ENCODE results near the gene PLCB1. TPM values are rescaled to one million over a fixed set of nuclear protein-coding genes. Genes with fewer than 3 reads are reported as not detected.

PLCB1 gene
- polyA plus RNA-seq, 1 donor (not counting 4 experiments of a cell fraction or from before 2014, with no cell fraction given) = 0.37 TPM

DNA sequence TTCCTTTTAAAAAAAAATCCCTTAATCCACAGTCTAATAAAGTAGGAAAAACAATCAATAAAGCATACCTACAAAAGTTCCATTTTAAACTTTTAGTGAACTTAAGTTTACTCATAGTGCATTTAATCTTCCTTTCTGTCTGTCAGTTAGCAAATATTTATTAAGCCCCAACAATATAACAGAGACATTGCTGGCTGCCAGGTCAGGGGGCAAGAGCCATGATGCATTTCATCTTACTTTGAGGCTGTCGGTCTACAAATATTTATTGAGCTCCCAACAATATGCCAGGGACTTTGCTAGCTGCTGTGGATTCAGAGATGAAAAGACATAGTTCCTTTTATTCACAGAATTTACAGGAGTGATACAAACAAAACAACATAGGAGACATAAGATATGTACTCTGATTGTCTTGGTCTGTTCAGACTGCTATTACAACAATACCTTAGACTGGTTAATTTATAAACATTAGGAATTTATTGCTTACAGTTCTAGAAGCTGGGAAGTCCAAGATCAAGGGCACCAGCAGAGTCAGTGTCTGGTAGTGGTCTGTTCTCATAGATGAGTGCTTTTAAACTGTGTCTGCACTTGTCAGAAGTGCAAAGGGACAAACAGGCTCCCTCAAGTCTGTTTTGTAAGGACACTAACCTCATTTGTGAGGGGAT lies 118.6 kb downstream of the PLCB1 start:
- dilution Hi-C loops (cut with MboI; ENCODE audit: extremely low pct_ligation_motif_present, low sequenced_read_pairs) = no loop called here
- Histone ChIP-seq H3K9ac (ENCODE audit: control insufficient read depth, extremely low read depth, insufficient read depth, low read length) (no peak overlapping the region), H3K79me2 (ENCODE audit: control insufficient read depth, insufficient read depth, low read length) (no peaks in the 10 kb centered on the region), H2AFZ (ENCODE audit: control insufficient read depth, low read length) (no peak overlapping the region), H3K9me3 (ENCODE audit: control insufficient read depth, low read depth, low read length) (no peaks in the 10 kb centered on the region), H3K9me1 (ENCODE audit: control insufficient read depth, extremely low read depth, insufficient read depth, low read length) (no peaks in the 10 kb centered on the region), H4K20me1 (ENCODE audit: control insufficient read depth, extremely low read depth, insufficient read depth, low read length) (no peaks in the 10 kb centered on the region), H3K4me2 (ENCODE audit: control insufficient read depth, extremely low read depth, insufficient read depth, low read depth, low read length) (no peak overlapping the region), H3K27me3 (ENCODE audit: control insufficient read depth, extremely low read depth, insufficient read depth, low read length) (no peaks in the 10 kb centered on the region), H3K4me3 (ENCODE audit: control insufficient read depth in 2 of 3, extremely low read depth in 1 of 3, insufficient read depth in 2 of 3, low read depth in 1 of 3, low read length in 3 of 3) (no peak overlapping the region), H3K4me1 (ENCODE audit: control insufficient read depth, extremely low read depth, insufficient read depth, low read length) (no peaks in the 10 kb centered on the region), H3K36me3 (ENCODE audit: control insufficient read depth in 2 of 2, extremely low read depth in 1 of 2, insufficient read depth in 2 of 2, low read length in 2 of 2) (no peaks in the 10 kb centered on the region), H3K27ac (ENCODE audit: control insufficient read depth, insufficient read depth, low read length) (no peak overlapping the region)
- DNase-seq (ENCODE audit: low read depth, low spot score) (no peak), FAIRE-seq (no peak)
- TF ChIP-seq, protein P1, sequence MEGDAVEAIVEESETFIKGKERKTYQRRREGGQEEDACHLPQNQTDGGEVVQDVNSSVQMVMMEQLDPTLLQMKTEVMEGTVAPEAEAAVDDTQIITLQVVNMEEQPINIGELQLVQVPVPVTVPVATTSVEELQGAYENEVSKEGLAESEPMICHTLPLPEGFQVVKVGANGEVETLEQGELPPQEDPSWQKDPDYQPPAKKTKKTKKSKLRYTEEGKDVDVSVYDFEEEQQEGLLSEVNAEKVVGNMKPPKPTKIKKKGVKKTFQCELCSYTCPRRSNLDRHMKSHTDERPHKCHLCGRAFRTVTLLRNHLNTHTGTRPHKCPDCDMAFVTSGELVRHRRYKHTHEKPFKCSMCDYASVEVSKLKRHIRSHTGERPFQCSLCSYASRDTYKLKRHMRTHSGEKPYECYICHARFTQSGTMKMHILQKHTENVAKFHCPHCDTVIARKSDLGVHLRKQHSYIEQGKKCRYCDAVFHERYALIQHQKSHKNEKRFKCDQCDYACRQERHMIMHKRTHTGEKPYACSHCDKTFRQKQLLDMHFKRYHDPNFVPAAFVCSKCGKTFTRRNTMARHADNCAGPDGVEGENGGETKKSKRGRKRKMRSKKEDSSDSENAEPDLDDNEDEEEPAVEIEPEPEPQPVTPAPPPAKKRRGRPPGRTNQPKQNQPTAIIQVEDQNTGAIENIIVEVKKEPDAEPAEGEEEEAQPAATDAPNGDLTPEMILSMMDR (optimal IDR thresholded peaks at IDR 0.05 in 1 of 3, IDR thresholded peaks at IDR 0.05 in 1 of 3, conservative IDR thresholded peaks at IDR 0.05 in 1 of 3; ENCODE audit: extremely low read depth in 1 of 3, insufficient read depth in 2 of 3, low read length in 3 of 3) = no peak
- TF ChIP-seq EZH2 (IDR thresholded peaks at IDR 0.05; ENCODE audit: low read length) = no peak

DNA sequence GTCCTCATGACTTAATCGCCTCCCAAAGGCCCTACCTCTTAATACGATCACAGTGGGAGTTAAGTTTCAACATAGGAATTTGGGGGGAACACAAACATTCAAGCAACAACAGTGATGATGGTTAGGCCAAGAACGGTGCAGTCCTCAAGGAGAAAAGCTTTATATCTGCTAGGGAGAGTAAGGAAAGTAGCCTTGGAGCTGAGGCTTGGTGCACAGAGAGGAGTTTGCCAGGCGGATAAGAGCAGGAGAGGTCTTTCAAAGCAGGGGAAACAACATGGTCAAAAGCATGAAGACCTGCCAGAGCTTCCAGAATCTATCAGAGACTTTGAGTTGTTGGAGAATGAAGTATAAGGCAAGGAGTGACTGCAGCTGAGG lies 119.1 kb downstream of the PLCB1 start:
- H3K4me2 ChIP-seq (ENCODE audit: control insufficient read depth, extremely low read depth, insufficient read depth, low read depth, low read length) = no peak overlapping the region
- DNase-seq (ENCODE audit: low read depth, low spot score) (no peak), FAIRE-seq (no peak)
- H3K4me1 ChIP-seq (ENCODE audit: control insufficient read depth, extremely low read depth, insufficient read depth, low read length) = no peaks in the 10 kb centered on the region
- TF ChIP-seq, protein P1 (optimal IDR thresholded peaks at IDR 0.05 in 1 of 3, IDR thresholded peaks at IDR 0.05 in 1 of 3, conservative IDR thresholded peaks at IDR 0.05 in 1 of 3; ENCODE audit: extremely low read depth in 1 of 3, insufficient read depth in 2 of 3, low read length in 3 of 3) = no peak
- no peak for TF ChIP-seq EZH2 (IDR thresholded peaks at IDR 0.05; ENCODE audit: low read length)
- no peaks in the 10 kb centered on the region for H3K9me3 ChIP-seq (ENCODE audit: control insufficient read depth, low read depth, low read length)
- H4K20me1 ChIP-seq (ENCODE audit: control insufficient read depth, extremely low read depth, insufficient read depth, low read length) = no peaks in the 10 kb centered on the region
- dilution Hi-C loops (cut with MboI; ENCODE audit: extremely low pct_ligation_motif_present, low sequenced_read_pairs) = no loop called here
- no peak overlapping the region for H3K4me3 ChIP-seq (ENCODE audit: control insufficient read depth in 2 of 3, extremely low read depth in 1 of 3, insufficient read depth in 2 of 3, low read depth in 1 of 3, low read length in 3 of 3)
- no peak overlapping the region for H2AFZ ChIP-seq (ENCODE audit: control insufficient read depth, low read length)
- no peaks in the 10 kb centered on the region for H3K79me2 ChIP-seq (ENCODE audit: control insufficient read depth, insufficient read depth, low read length)
- no peaks in the 10 kb centered on the region for H3K27me3 ChIP-seq (ENCODE audit: control insufficient read depth, extremely low read depth, insufficient read depth, low read length)
- H3K9me1 ChIP-seq (ENCODE audit: control insufficient read depth, extremely low read depth, insufficient read depth, low read length) = no peaks in the 10 kb centered on the region
- no peak overlapping the region for H3K27ac ChIP-seq (ENCODE audit: control insufficient read depth, insufficient read depth, low read length)
- H3K36me3 ChIP-seq (ENCODE audit: control insufficient read depth in 2 of 2, extremely low read depth in 1 of 2, insufficient read depth in 2 of 2, low read length in 2 of 2) = no peaks in the 10 kb centered on the region
- H3K9ac ChIP-seq (ENCODE audit: control insufficient read depth, extremely low read depth, insufficient read depth, low read length) = no peak overlapping the region

Data from keratinocyte (primary cell).